CD4-positive, alpha-beta T cell (primary cell): ENCODE measurements around the gene ULK2. TPM values are rescaled to one million over a fixed set of nuclear protein-coding genes. Genes with fewer than 3 reads are reported as not detected.

ENCODE experiments used
- ATAC-seq: fragments of 200-7000 bp; cut with Tn5 transposase; one replicate; pipeline ENCODE4 v1.10.0; 2022; ENCODE audit warnings: mild to moderate bottlenecking; ENCODE audit not compliant: poor library complexity
- CTCF ChIA-PET: fragments of 350-600 bp; sonication (Branson Sonifier 250); formaldehyde crosslinking; loops from one replicate; lab custom pipeline; 2021; ENCODE audit warnings: antibody characterized with exemption, inconsistent platforms; lab: Charles Lee
- POLR2A ChIA-PET: fragments of 350-600 bp; sonication (Branson Sonifier 250); formaldehyde crosslinking; loops from one replicate; lab custom pipeline; 2021; ENCODE audit warnings: antibody characterized with exemption, inconsistent platforms; lab: Charles Lee
- DNase-seq, 14 experiments: peaks; one replicate each; pipeline ENCODE4 v3.0.0-alpha.2; 2013 to 2020; ENCODE audit warnings: mixed read lengths in 2 of 14
- H3K27ac ChIP-seq, 2 donors: one replicate each; pipeline versions ENCODE4 v1.5.1 to v1.7.0; 2013; ENCODE audit warnings: low read length in 2 of 2, low read depth in 1 of 2, mild to moderate bottlenecking in 1 of 2
- H3K27me3 ChIP-seq, 2 experiments: 1 replicate in 1 of 2; 2 replicates in 1 of 2; pipeline versions ENCODE4 v1.6.1 to v1.7.0; 2013; ENCODE audit warnings: low read length in 2 of 2, control low read depth in 1 of 2, mild to moderate bottlenecking in 1 of 2, moderate library complexity in 1 of 2; ENCODE audit not compliant: insufficient read depth in 2 of 2, control insufficient read depth in 1 of 2
- H3K36me3 ChIP-seq: one replicate; pipeline ENCODE4 v1.6.1; 2013; ENCODE audit warnings: low read length, control low read depth; ENCODE audit not compliant: insufficient read depth
- H3K4me1 ChIP-seq: one replicate; pipeline ENCODE4 v1.6.1; 2013; ENCODE audit warnings: low read length, control low read depth; ENCODE audit not compliant: insufficient read depth
- H3K4me3 ChIP-seq: one replicate; pipeline ENCODE4 v1.5.1; 2013; ENCODE audit warnings: mild to moderate bottlenecking, low read length, moderate library complexity
- H3K9me3 ChIP-seq, 2 experiments: 1 replicate in 1 of 2; 2 replicates in 1 of 2; pipeline versions ENCODE4 v1.6.1 to v1.7.0; 2013; ENCODE audit warnings: low read length in 2 of 2, mild to moderate bottlenecking in 2 of 2, control low read depth in 1 of 2, moderate library complexity in 1 of 2; ENCODE audit not compliant: control insufficient read depth in 1 of 2, insufficient read depth in 1 of 2
- H3K27ac Mint-ChIP-seq: one replicate; pipeline ENCODE4 v1.8.0; 2020; ENCODE audit warnings: mixed read lengths
- H3K27me3 Mint-ChIP-seq: one replicate; pipeline ENCODE4 v1.8.0; 2021; ENCODE audit warnings: mixed read lengths
- H3K36me3 Mint-ChIP-seq: one replicate; pipeline ENCODE4 v1.8.0; 2021; ENCODE audit warnings: low read depth, mixed read lengths
- H3K4me1 Mint-ChIP-seq: one replicate; pipeline ENCODE4 v1.8.0; 2021; ENCODE audit warnings: low read depth, mixed read lengths
- H3K4me3 Mint-ChIP-seq: one replicate; pipeline ENCODE4 v1.8.0; 2020; ENCODE audit warnings: mild to moderate bottlenecking, mixed read lengths
- H3K9me3 Mint-ChIP-seq: one replicate; pipeline ENCODE4 v1.8.0; 2020; ENCODE audit warnings: mixed read lengths
- intact Hi-C, 2 experiments: fragments of 100-400 bp; cut with DNase I in 1 of 2; cut with micrococcal nuclease in 1 of 2; formaldehyde crosslinking; loops; one replicate each; pipeline versions ENCODE4 v1.15.1 to v1.9.0; 2023 to 2025; cut with DNase I, micrococcal nuclease
- total RNA-seq, 174 experiments: library from RNA in 2 of 174; stranded (reverse) in 2 of 174; gene quantifications; one replicate each; pipeline ENCODE4 v1.2.3 and lab custom pipeline; 2021 to 2026
- TF ChIP-seq, protein P1 (sequence below): fragments of 200-600 bp; IDR thresholded peaks from one replicate; pipeline ENCODE4 v1.8.0; 2022; ENCODE audit warnings: antibody characterized with exemption, mild to moderate bottlenecking

The ULK2 gene
- total RNA-seq, 2 experiments from 2014 or later, result 17.1 to 18.3 TPM

DNA sequence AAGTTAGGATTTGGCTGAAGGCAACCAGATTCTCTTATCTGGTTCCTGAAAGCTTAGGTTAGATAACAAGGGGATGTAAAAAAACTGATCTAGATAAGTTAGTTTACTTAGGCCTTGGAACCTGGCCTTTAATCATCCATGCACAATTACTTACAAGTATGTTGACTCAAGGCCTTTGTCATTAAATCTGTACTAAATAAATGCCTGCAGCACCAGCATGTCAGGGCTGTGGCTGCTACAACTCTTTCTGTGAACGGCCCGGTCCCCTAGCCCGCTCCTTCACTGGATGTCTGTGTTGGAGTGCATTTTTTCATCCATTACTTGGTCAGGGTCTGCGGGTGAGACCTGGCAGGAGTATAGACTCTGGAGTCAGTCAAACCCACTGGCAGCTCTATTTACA, 71.3 kb downstream of the ULK2 start:
- Mint-ChIP-seq H3K27me3 (no peaks in the 10 kb centered on the region), H3K4me1 (peaks cover 11% of the 10 kb centered on the region), H3K9me3 (peaks cover 4% of the 10 kb centered on the region), H3K4me3 (no peak overlapping the region), H3K27ac (no peak overlapping the region), H3K36me3 (peaks cover 95% of the 10 kb centered on the region)
- no peaks in the 10 kb centered on the region for H3K27me3 ChIP-seq
- no peak overlapping the region for H3K4me3 ChIP-seq
- peaks cover 55% of the 10 kb centered on the region for H3K36me3 ChIP-seq
- TF ChIP-seq, protein P1, sequence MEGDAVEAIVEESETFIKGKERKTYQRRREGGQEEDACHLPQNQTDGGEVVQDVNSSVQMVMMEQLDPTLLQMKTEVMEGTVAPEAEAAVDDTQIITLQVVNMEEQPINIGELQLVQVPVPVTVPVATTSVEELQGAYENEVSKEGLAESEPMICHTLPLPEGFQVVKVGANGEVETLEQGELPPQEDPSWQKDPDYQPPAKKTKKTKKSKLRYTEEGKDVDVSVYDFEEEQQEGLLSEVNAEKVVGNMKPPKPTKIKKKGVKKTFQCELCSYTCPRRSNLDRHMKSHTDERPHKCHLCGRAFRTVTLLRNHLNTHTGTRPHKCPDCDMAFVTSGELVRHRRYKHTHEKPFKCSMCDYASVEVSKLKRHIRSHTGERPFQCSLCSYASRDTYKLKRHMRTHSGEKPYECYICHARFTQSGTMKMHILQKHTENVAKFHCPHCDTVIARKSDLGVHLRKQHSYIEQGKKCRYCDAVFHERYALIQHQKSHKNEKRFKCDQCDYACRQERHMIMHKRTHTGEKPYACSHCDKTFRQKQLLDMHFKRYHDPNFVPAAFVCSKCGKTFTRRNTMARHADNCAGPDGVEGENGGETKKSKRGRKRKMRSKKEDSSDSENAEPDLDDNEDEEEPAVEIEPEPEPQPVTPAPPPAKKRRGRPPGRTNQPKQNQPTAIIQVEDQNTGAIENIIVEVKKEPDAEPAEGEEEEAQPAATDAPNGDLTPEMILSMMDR, result no peak
- DNase-seq, result no peak
- H3K27ac ChIP-seq, result no peak overlapping the region
- ChIA-PET CTCF (no interaction called here), POLR2A (no interaction called here)
- no peak for ATAC-seq
- no peaks in the 10 kb centered on the region for H3K4me1 ChIP-seq
- peaks cover 13 to 17% of the 10 kb centered on the region in 2 experiments for H3K9me3 ChIP-seq
- intact Hi-C loops, result no loop called here

GRCh38 chr17:19791918-19792550, 75.7 kb downstream of the ULK2 start:
- peaks cover 98% of the 10 kb centered on the region for H3K36me3 Mint-ChIP-seq
- H3K27me3 ChIP-seq, result no peaks in the 10 kb centered on the region
- no peak overlapping the region for H3K27ac ChIP-seq
- intact Hi-C loops, result loop anchor here in 1 of 2 experiments (5.0 kb wide), 1 partner anchor 45 kb away; no protein-coding TSS in a partner anchor
- H3K27ac Mint-ChIP-seq, result peak overlapping the region; percentile 50
- peaks cover 7 to 12% of the 10 kb centered on the region in 2 experiments for H3K9me3 ChIP-seq
- H3K4me1 Mint-ChIP-seq, result peaks cover 4% of the 10 kb centered on the region
- H3K4me3 ChIP-seq, result no peak overlapping the region
- ChIA-PET POLR2A (interaction anchor here (1.3 kb wide), 1 partner anchor 143 kb away, joined by 3 read pairs; the partner anchor contains the start of gene ALDH3A2), CTCF (no interaction called here)
- peaks cover 57% of the 10 kb centered on the region for H3K36me3 ChIP-seq
- H3K4me1 ChIP-seq, result no peaks in the 10 kb centered on the region
- TF ChIP-seq, protein P1, result no peak
- H3K27me3 Mint-ChIP-seq, result no peaks in the 10 kb centered on the region
- peaks cover 4% of the 10 kb centered on the region for H3K9me3 Mint-ChIP-seq
- ATAC-seq, result no peak
- no peak overlapping the region for H3K4me3 Mint-ChIP-seq
- DNase-seq, result no peak

- Mint-ChIP-seq H3K9me3 (no peaks in the 10 kb centered on the region), H3K4me3 (no peak overlapping the region), H3K4me1 (peaks cover 4% of the 10 kb centered on the region), H3K27ac (no peak overlapping the region), H3K27me3 (no peaks in the 10 kb centered on the region), H3K36me3 (peaks cover 75% of the 10 kb centered on the region)
- DNase-seq (no peak), ATAC-seq (no peak)
- Histone ChIP-seq H3K4me3 (no peak overlapping the region), H3K27ac (no peak overlapping the region), H3K36me3 (peaks cover 22% of the 10 kb centered on the region), H3K27me3 (no peaks in the 10 kb centered on the region), H3K9me3 (no peaks in the 10 kb centered on the region), H3K4me1 (no peaks in the 10 kb centered on the region)
- ChIA-PET CTCF (no interaction called here), POLR2A (no interaction called here)
- TF ChIP-seq, protein P1, result no peak
- intact Hi-C loops, result no loop called here
Measured at GRCh38 chr17:19787733-19788357, 79.9 kb downstream of the ULK2 start.
